A549 (cell line): ENCODE measurements around the gene PCDHB11.

Source experiments
- CHD4 ChIP-seq: fragments of 200-600 bp; sonication (generic); IDR thresholded peaks from 2 replicates; pipeline ENCODE4 v1.6.1; 2016; ENCODE audit warnings: antibody characterized with exemption, mild to moderate bottlenecking, borderline replicate concordance
- EHMT2 ChIP-seq: fragments of 200-600 bp; sonication (generic); IDR thresholded peaks from 2 replicates; pipeline ENCODE4 v1.6.1; 2016; ENCODE audit warnings: antibody characterized with exemption, low read depth, mild to moderate bottlenecking, moderate library complexity
- EP300 ChIP-seq, 2 experiments: fragments of >200 bp; sonication (Bioruptor Twin); formaldehyde crosslinking; IDR thresholded peaks; 2 replicates in 1 of 2; 3 replicates in 1 of 2; pipeline ENCODE4 v1.6.1; 2016 to 2017
- POLR2A ChIP-seq: IDR thresholded peaks from 2 replicates; pipeline ENCODE4 v1.6.1; 2012; ENCODE audit warnings: mild to moderate bottlenecking, low read length
- RNF2 ChIP-seq: fragments of 200-600 bp; sonication (generic); IDR thresholded peaks from 2 replicates; pipeline ENCODE4 v1.6.1; 2016; ENCODE audit warnings: low read depth, mild to moderate bottlenecking, antibody characterized with exemption, moderate library complexity, borderline replicate concordance
- TP53 ChIP-seq: fragments of 250-450 bp; sonication (Bioruptor Pico); IDR thresholded peaks from 2 replicates; pipeline ENCODE4 v1.5.0; 2021; ENCODE audit warnings: mild to moderate bottlenecking, moderate library complexity
- ZFP36 ChIP-seq: fragments of 450-650 bp; IDR thresholded peaks from 2 replicates; pipeline ENCODE4 v1.6.1; 2014; ENCODE audit warnings: borderline replicate concordance; ENCODE audit not compliant: partially characterized antibody
- ZNF302 ChIP-seq: fragments of 250-450 bp; sonication (Bioruptor Pico); IDR thresholded peaks from 2 replicates; pipeline ENCODE4 v1.9.0; 2021; ENCODE audit warnings: inconsistent platforms, mild to moderate bottlenecking, moderate library complexity
- TF ChIP-seq, protein P1 (sequence below): fragments of >200 bp; sonication (Bioruptor Twin); formaldehyde crosslinking; IDR thresholded peaks from 3 replicates; pipeline ENCODE4 v1.5.1; 2016

DNA sequence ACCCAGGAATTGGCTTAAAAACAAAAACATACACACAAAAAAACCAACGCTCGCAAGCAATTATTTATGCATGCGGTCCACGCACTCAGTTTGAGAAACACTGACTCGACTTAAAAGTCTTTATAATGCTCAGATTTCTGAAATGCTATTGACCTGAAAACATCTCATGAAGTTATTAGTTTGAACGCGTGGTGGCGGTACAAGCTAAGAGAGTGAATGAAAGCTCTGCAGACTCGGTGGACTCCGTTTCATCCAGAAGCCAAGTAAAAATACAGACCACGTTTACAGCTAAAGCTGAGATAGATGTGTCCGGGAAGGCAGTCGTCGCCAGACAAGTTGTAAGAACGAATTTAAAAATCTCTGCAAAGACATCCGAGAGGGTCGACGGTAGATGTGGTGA is 49.6 kb upstream of the PCDHB11 start, which contains the start of gene PCDHB6:
- TF ChIP-seq, protein P1, sequence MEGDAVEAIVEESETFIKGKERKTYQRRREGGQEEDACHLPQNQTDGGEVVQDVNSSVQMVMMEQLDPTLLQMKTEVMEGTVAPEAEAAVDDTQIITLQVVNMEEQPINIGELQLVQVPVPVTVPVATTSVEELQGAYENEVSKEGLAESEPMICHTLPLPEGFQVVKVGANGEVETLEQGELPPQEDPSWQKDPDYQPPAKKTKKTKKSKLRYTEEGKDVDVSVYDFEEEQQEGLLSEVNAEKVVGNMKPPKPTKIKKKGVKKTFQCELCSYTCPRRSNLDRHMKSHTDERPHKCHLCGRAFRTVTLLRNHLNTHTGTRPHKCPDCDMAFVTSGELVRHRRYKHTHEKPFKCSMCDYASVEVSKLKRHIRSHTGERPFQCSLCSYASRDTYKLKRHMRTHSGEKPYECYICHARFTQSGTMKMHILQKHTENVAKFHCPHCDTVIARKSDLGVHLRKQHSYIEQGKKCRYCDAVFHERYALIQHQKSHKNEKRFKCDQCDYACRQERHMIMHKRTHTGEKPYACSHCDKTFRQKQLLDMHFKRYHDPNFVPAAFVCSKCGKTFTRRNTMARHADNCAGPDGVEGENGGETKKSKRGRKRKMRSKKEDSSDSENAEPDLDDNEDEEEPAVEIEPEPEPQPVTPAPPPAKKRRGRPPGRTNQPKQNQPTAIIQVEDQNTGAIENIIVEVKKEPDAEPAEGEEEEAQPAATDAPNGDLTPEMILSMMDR, result peak; percentile 41
- no peak for TF ChIP-seq EHMT2
- TF ChIP-seq POLR2A, result no peak
- TF ChIP-seq TP53 (CRISPR knock-in tag), result no peak
- TF ChIP-seq CHD4, result no peak
- no peak for TF ChIP-seq RNF2
- TF ChIP-seq EP300 (IDR thresholded peaks at IDR 0.05), result no peak
- TF ChIP-seq ZFP36, result no peak
- no peak for TF ChIP-seq ZNF302 (CRISPR knock-in tag)
